HepG2 (cell line): ENCODE measurements around the gene HMBS. TPM values are rescaled to one million over a fixed set of nuclear protein-coding genes. Genes with fewer than 3 reads are reported as not detected.

Experiments
- CERS6 ChIP-seq: sonication (generic); formaldehyde crosslinking; IDR thresholded peaks from 2 replicates; pipeline ENCODE4 v1.5.0; 2020; ENCODE audit warnings: missing genetic modification reagents
- DMTF1 ChIP-seq: sonication (generic); formaldehyde crosslinking; IDR thresholded peaks from 2 replicates; pipeline ENCODE4 v1.4.0; 2020; ENCODE audit warnings: mild to moderate bottlenecking, missing genetic modification reagents
- FOXO1 ChIP-seq: sonication (generic); formaldehyde crosslinking; IDR thresholded peaks from 2 replicates; pipeline ENCODE4 v1.4.0; 2020; ENCODE audit warnings: missing genetic modification reagents
- GATAD1 ChIP-seq: IDR thresholded peaks from 2 replicates; pipeline ENCODE4 v1.6.1; 2016; ENCODE audit warnings: missing genetic modification reagents, missing compliant biosample characterization
- HMGXB4 ChIP-seq, 2 experiments: sonication (generic) in 1 of 2; formaldehyde crosslinking in 1 of 2; IDR thresholded peaks; 2 replicates each; pipeline versions ENCODE4 v1.4.0 to v1.6.1; 2018 to 2020; ENCODE audit warnings: missing genetic modification reagents in 2 of 2, borderline replicate concordance in 1 of 2, low read depth in 1 of 2, mild to moderate bottlenecking in 1 of 2, missing biosample characterization in 1 of 2
- HNF4A ChIP-seq: sonication (generic); formaldehyde crosslinking; IDR thresholded peaks from 2 replicates; pipeline ENCODE4 v1.4.0; 2020; ENCODE audit warnings: missing genetic modification reagents
- KLF11 ChIP-seq: IDR thresholded peaks from 2 replicates; pipeline ENCODE4 v1.6.1; 2016; ENCODE audit warnings: missing compliant biosample characterization
- KMT2B ChIP-seq: IDR thresholded peaks from 2 replicates; pipeline ENCODE4 v1.6.1; 2016; ENCODE audit warnings: missing genetic modification reagents, missing compliant biosample characterization
- NFYB ChIP-seq: sonication (generic); formaldehyde crosslinking; IDR thresholded peaks from 2 replicates; pipeline ENCODE4 v1.4.0; 2020; ENCODE audit warnings: missing genetic modification reagents
- NR2F1 ChIP-seq, 2 experiments: fragments of 450-650 bp in 1 of 2; formaldehyde crosslinking in 1 of 2; IDR thresholded peaks; 2 replicates each; pipeline versions ENCODE4 v1.5.0 to v1.6.1; 2016 to 2020; ENCODE audit warnings: mild to moderate bottlenecking in 1 of 2, missing compliant biosample characterization in 1 of 2, missing genetic modification reagents in 1 of 2, moderate library complexity in 1 of 2
- PREB ChIP-seq: sonication (generic); formaldehyde crosslinking; IDR thresholded peaks from 2 replicates; pipeline ENCODE4 v1.4.0; 2020; ENCODE audit warnings: missing genetic modification reagents
- SMAD1 ChIP-seq: sonication (generic); formaldehyde crosslinking; IDR thresholded peaks from 2 replicates; pipeline ENCODE4 v1.4.0; 2020; ENCODE audit warnings: missing genetic modification reagents, low read depth, mild to moderate bottlenecking, borderline replicate concordance
- TP53 ChIP-seq: sonication (generic); formaldehyde crosslinking; conservative IDR thresholded peaks from 2 replicates; pipeline ENCODE4 v1.4.0; 2020; ENCODE audit warnings: missing genetic modification reagents
- ZBTB33 ChIP-seq: sonication (generic); formaldehyde crosslinking; IDR thresholded peaks from 2 replicates; pipeline ENCODE4 v1.4.0; 2020; ENCODE audit warnings: missing genetic modification reagents
- ZEB1 ChIP-seq: IDR thresholded peaks from 2 replicates; pipeline ENCODE4 v1.6.1; 2012; ENCODE audit warnings: mild to moderate bottlenecking, low read depth, inconsistent platforms; ENCODE audit not compliant: insufficient replicate concordance
- ZKSCAN8 ChIP-seq: IDR thresholded peaks from 2 replicates; pipeline ENCODE4 v1.6.1; 2016; ENCODE audit warnings: borderline replicate concordance, missing genetic modification reagents, missing compliant biosample characterization
- ZNF274 ChIP-seq: sonication (generic); formaldehyde crosslinking; IDR thresholded peaks from 2 replicates; pipeline ENCODE4 v1.5.1; 2020; ENCODE audit warnings: mild to moderate bottlenecking, missing genetic modification reagents
- ZNF331 ChIP-seq: sonication (generic); formaldehyde crosslinking; IDR thresholded peaks from 2 replicates; pipeline ENCODE4 v1.4.0; 2020; ENCODE audit warnings: missing genetic modification reagents
- ZNF770 ChIP-seq: sonication (generic); formaldehyde crosslinking; IDR thresholded peaks from 2 replicates; pipeline ENCODE4 v1.5.0; 2020; ENCODE audit warnings: mild to moderate bottlenecking, missing genetic modification reagents
- polyA plus RNA-seq, 8 experiments: library from polyadenylated mRNA; depleted of rRNA in 3 of 8; stranded (reverse) in 7 of 8; unstranded in 1 of 8; fragments of >200 nt; fragmentation: Illumina TruSeq in 4 of 8; extraction: Trizol in 4 of 8; gene quantifications; 2 replicates each; pipeline versions ENCODE4 v1.2.1 to v1.2.3, GENCODE V29; 2011 to 2016; ENCODE audit warnings: low read depth in 4 of 8, missing spikeins in 1 of 8, mixed read lengths in 1 of 8; ENCODE audit not compliant: insufficient read depth in 1 of 8
- total RNA-seq, 5 experiments: library from RNA; depleted of rRNA; stranded (reverse); fragments of >200 nt; fragmentation: Illumina TruSeq; extraction: Trizol; gene quantifications; 2 replicates each; pipeline ENCODE4 v1.2.3, GENCODE V29; 2016; ENCODE audit warnings: low read depth in 1 of 5

HMBS gene
- total and polyA plus RNA-seq, 2 of the 13 experiments (the other 11 are each of a cell fraction or from before 2014, with no cell fraction given) = 9.4 to 46.9 TPM

- TF ChIP-seq ZBTB33 (CRISPR knock-in tag) (no peak), NR2F1 (CRISPR knock-in tag; IDR thresholded peaks at IDR 0.05) (no peak), DMTF1 (CRISPR knock-in tag) (no peak), HMGXB4 (CRISPR knock-in tag; IDR thresholded peaks at IDR 0.05; ENCODE audit: borderline replicate concordance in 1 of 2, low read depth in 1 of 2) (no peak), GATAD1 (CRISPR knock-in tag) (peak; percentile 67), KLF11 (CRISPR knock-in tag) (no peak), ZNF274 (CRISPR knock-in tag) (peak; percentile 32; the same call in 1 of the 2 replicates), SMAD1 (CRISPR knock-in tag) (no peak), TP53 (no peak), FOXO1 (CRISPR knock-in tag) (no peak), NFYB (CRISPR knock-in tag) (peak; percentile 76), PREB (CRISPR knock-in tag) (no peak), ZEB1 (peak; percentile 66), ZKSCAN8 (CRISPR knock-in tag) (0 out of 2 replicates have a peak, but pooled peaks have one; percentile 21), HNF4A (no peak), ZNF770 (CRISPR knock-in tag) (no peak), KMT2B (CRISPR knock-in tag) (peak; percentile 9; the same call in 1 of the 2 replicates), CERS6 (CRISPR knock-in tag) (no peak), ZNF331 (CRISPR knock-in tag) (0 out of 2 replicates have a peak, but pooled peaks have one; percentile 1)
These were observed 23.6 kb downstream of the HMBS start (continued) for GRCh38 chr11:119108146-119108856.
